Stimulated activated naive CD8-positive, alpha-beta T cell treated with anti-CD3 and anti-CD28 coated beads, Interleukin-15, Interleukin-2, amounts not matched to agents 100 ng/mL and 50 ng/mL, for 24 hours (primary cell): ENCODE results near the gene TSPAN4.

ENCODE experiments used
- H3K27ac Mint-ChIP-seq: one replicate; pipeline ENCODE4 v1.8.0; 2021; ENCODE audit warnings: mild to moderate bottlenecking, mixed read lengths
- H3K27me3 Mint-ChIP-seq: one replicate; pipeline ENCODE4 v1.8.0; 2021; ENCODE audit warnings: mixed read lengths
- H3K36me3 Mint-ChIP-seq: one replicate; pipeline ENCODE4 v1.8.0; 2021; ENCODE audit warnings: low read depth, mixed read lengths
- H3K4me1 Mint-ChIP-seq: one replicate; pipeline ENCODE4 v1.8.0; 2021; ENCODE audit warnings: low read depth, mixed read lengths
- H3K4me3 Mint-ChIP-seq: one replicate; pipeline ENCODE4 v1.8.0; 2021; ENCODE audit warnings: mild to moderate bottlenecking, mixed read lengths
- H3K9me3 Mint-ChIP-seq: one replicate; pipeline ENCODE4 v1.8.0; 2021; ENCODE audit warnings: mixed read lengths

Gene TSPAN4

DNA sequence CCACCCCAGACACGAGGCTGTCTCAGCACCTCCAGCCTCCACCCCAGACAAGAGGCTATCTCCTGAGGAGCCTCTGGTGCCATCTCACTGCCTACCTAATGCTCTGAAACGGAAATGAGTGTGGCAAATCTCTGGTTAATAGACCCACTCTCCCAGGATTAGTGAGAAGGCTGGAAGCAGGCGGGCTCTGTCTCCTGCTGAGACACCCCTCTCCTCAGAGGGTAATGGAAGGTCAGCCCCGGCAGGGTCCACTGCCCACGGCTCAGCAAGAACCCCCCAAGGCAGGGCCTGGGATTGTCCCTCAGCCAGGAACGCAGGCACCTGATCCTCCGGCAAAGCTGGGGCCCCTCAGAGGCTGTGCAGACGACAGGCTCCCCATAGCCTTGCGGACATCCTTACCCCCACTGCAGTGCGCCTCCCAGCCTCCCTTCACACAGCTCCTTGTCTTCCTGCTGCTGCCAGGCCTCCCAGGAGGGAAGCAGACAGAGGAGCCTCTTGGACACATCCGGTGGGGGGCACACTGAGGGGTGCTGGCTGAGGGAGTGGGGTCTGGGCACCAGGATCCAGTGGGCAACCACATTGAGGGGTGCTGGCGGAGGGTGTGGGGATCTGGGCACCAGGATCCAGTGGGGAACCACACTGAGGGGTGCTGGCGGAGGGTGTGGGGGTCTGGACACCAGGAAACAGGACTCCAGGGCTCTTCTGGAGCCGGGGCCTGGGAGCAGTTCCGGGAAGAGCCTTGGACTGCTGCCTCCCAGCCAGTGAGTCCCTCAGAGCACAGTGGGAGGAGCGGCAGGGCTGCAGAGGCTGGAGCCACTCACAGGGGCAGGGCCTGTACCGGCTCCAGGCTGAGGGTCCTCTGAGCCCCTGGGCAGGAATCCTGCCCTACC, 54.8 kb downstream of the TSPAN4 start:
- no peak overlapping the region for H3K27ac Mint-ChIP-seq
- peaks cover 6% of the 10 kb centered on the region for H3K36me3 Mint-ChIP-seq
- no peaks in the 10 kb centered on the region for H3K4me1 Mint-ChIP-seq
- no peak overlapping the region for H3K4me3 Mint-ChIP-seq
- no peaks in the 10 kb centered on the region for H3K9me3 Mint-ChIP-seq
- no peaks in the 10 kb centered on the region for H3K27me3 Mint-ChIP-seq

DNA sequence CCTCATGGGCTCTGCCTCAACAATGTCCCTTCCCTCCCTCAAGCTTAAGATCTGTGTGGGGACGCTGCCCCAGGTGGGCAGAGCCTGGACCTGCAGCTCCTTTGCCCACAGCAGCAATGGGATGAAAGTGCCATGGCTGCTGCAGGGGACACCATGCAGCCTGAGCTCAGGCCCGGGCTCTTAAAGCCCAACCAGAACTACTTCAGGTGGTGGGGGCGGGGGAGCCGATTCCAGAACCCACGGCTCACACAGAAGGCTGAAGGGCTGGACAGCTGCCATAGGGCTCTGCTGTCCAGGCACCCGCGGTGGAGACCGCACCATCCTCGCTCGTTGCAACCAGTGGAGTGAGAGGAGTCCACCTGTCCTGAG, 55.5 kb downstream of the TSPAN4 start:
- H3K4me1 Mint-ChIP-seq = no peaks in the 10 kb centered on the region
- no peak overlapping the region for H3K27ac Mint-ChIP-seq
- no peaks in the 10 kb centered on the region for H3K27me3 Mint-ChIP-seq
- H3K4me3 Mint-ChIP-seq = no peak overlapping the region
- no peaks in the 10 kb centered on the region for H3K9me3 Mint-ChIP-seq
- H3K36me3 Mint-ChIP-seq = peaks cover 11% of the 10 kb centered on the region

DNA sequence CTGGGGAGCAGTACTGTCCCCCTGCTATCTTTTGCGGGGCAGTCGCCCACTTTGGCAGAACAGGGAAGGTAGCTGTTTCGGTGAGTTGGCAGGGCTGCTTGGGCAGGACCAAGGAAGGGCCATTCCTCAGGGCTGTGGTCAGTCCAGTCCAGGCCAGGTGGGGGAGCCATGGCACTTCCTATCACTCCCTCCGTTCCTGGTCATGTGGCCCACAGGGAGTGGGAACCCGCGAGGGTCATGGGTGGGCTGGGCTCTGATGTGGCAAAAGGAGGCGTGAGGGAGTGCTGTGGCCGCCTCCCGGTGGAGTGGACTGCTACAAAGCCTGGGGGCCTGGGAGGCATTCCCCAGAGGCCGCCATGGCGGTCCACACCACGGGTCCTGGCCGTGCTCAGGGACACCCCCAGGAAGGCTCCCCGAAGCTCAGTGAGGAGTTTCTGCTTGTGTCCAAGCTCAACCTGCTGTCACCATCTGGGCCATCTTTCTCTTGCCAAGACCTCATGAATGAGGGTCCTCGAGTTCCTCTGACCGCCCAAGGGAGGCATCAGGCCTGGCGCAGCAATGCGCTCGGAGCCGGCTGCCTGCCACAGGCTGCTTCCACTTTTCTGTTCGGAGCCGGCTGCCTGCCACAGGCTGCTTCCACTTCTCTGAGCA, 56.0 kb downstream of the TSPAN4 start:
- Mint-ChIP-seq H3K4me1 (no peaks in the 10 kb centered on the region), H3K27ac (no peak overlapping the region), H3K4me3 (no peak overlapping the region), H3K36me3 (peaks cover 13% of the 10 kb centered on the region), H3K27me3 (no peaks in the 10 kb centered on the region), H3K9me3 (no peaks in the 10 kb centered on the region)

DNA sequence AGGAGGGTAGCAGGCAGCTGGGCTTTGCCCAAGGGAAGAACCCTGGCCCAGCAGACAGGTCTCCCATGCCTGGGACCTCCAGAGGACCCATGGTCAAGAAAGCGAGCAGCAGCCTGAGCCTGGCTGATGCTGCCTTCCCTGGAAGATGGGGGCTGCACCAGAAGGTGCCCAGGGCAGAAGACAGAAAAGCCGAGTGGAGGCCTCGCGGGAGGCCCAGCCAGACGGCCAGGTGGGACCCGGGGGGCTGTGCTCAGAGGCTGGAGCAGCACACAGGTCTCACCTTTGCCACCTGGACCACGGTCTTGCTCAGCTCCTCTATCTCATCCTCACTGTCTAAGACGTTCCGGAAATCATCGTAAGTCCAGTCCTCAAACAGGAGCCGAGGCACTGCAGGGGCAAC, 57.1 kb downstream of the TSPAN4 start:
- no peaks in the 10 kb centered on the region for H3K4me1 Mint-ChIP-seq
- peaks cover 24% of the 10 kb centered on the region for H3K36me3 Mint-ChIP-seq
- H3K9me3 Mint-ChIP-seq = no peaks in the 10 kb centered on the region
- H3K27ac Mint-ChIP-seq = no peak overlapping the region
- no peak overlapping the region for H3K4me3 Mint-ChIP-seq
- no peaks in the 10 kb centered on the region for H3K27me3 Mint-ChIP-seq

DNA sequence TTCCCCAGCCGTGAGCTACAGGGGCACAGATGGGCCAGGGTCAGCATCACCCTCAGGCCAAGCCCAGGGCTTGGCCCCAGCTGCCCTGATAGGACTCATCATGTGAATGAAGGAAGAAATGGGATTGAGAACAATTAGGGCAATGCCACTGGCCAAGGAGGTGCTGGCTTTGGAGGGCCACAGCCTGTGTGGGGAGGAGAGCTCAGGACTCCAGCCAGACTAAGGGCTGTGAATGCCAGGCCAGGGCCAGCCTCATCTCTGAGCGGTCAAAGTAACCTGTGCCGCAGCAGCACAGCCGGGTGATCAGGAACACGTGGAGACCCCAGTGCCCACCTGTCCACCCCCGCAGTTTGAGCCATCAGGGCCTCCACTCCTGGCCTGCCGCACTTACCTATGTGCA, 57.9 kb downstream of the TSPAN4 start:
- Mint-ChIP-seq H3K4me1 (no peaks in the 10 kb centered on the region), H3K27me3 (no peaks in the 10 kb centered on the region), H3K9me3 (no peaks in the 10 kb centered on the region), H3K27ac (no peak overlapping the region), H3K36me3 (peaks cover 26% of the 10 kb centered on the region), H3K4me3 (no peak overlapping the region)

DNA sequence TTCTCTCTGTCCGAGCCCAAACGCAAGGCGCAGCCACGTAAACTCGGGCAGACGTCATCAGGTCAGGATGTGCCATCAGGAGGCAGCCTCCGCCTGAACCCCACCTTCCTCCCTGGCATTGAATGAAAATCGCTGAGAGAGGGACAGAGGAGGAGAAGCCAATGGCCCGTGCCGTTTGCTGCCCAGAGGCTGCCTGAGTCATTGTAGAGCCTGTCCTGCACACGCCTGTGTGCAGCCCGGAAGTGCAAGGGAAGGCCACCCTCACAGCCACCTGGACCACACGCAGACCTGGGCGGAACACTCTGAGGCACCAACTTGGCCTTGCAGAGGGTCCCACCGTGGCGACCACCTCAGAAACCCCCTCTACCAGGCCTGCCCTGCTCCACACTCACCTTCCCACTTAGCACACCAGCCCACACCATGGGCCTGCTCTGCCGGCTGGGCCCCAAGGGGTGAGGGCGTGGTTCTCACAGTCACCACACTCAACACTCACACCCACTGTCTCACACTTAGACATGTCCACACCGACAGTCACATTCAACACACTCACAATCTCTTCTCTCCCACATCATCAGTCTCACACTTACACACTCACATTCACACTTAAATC, 58.9 kb downstream of the TSPAN4 start:
- Mint-ChIP-seq H3K27ac (no peak overlapping the region), H3K9me3 (no peaks in the 10 kb centered on the region), H3K4me1 (no peaks in the 10 kb centered on the region), H3K36me3 (peaks cover 34% of the 10 kb centered on the region), H3K27me3 (no peaks in the 10 kb centered on the region), H3K4me3 (no peak overlapping the region)

DNA sequence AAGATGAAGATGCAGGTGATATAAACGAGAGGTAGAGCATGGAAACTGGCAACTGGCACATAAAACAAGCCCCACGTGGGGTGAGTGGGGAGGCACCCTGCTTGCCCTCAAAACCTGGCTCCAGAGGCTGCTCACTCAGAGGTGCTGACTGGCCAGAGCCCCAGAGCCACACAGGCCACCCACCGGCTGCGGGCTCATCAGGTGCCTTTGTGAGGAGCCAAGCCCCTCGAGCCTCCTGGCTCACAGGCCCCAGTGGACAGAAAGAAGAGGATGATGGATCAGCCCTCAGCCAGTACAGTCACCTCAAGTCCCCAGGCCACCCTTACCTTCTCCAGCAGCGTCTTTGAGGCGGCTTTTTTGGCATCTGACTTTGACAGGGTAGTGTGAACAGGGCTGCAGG, 61.7 kb downstream of the TSPAN4 start:
- Mint-ChIP-seq H3K9me3 (no peaks in the 10 kb centered on the region), H3K27me3 (no peaks in the 10 kb centered on the region), H3K36me3 (peaks cover 48% of the 10 kb centered on the region), H3K4me3 (no peak overlapping the region), H3K27ac (no peak overlapping the region), H3K4me1 (peaks cover 15% of the 10 kb centered on the region)

DNA sequence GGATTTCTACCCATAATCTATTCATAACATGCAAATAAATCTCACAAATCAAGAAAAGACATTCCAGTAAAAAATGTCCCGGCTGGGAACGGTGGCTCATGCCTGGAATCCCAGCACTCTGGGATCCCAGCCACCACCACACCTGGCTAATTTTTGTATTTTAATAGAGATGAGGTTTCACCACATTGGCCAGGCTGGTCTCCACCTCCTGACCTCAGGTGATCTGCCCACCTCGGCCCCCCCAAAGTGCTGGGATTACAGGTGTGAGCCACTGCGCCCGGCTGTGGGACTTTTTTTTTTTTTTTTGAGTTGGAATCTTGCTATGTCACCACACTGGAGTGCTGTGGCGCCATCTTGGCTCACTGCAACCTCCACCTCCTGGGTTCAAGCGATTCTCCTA, 63.3 kb downstream of the TSPAN4 start:
- H3K27me3 Mint-ChIP-seq = no peaks in the 10 kb centered on the region
- H3K36me3 Mint-ChIP-seq = peaks cover 51% of the 10 kb centered on the region
- peaks cover 20% of the 10 kb centered on the region for H3K4me1 Mint-ChIP-seq
- H3K4me3 Mint-ChIP-seq = no peak overlapping the region
- H3K27ac Mint-ChIP-seq = no peak overlapping the region
- no peaks in the 10 kb centered on the region for H3K9me3 Mint-ChIP-seq

DNA sequence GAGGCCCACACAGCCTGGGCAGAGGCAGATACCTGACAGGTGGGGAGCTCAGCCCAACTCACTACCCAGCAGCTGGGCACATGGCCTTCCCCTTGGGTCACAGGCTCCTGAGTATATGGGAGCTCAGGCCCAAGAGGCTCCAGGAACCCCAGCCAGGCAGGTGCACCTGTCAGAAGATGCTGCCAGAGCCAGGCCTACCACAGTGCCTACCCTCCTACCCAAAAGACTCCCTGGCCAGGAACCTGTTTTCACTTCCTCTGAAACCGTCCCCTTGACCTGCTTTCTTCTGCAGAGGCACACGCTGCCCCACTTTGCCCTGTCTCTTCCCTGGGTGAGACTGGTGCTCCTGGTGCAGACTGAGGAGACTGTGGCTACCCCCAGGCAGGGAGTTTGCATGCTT, 65.0 kb downstream of the TSPAN4 start:
- Mint-ChIP-seq H3K36me3 (peaks cover 44% of the 10 kb centered on the region), H3K4me1 (peaks cover 28% of the 10 kb centered on the region), H3K4me3 (no peak overlapping the region), H3K27ac (no peak overlapping the region), H3K27me3 (no peaks in the 10 kb centered on the region), H3K9me3 (no peaks in the 10 kb centered on the region)

DNA sequence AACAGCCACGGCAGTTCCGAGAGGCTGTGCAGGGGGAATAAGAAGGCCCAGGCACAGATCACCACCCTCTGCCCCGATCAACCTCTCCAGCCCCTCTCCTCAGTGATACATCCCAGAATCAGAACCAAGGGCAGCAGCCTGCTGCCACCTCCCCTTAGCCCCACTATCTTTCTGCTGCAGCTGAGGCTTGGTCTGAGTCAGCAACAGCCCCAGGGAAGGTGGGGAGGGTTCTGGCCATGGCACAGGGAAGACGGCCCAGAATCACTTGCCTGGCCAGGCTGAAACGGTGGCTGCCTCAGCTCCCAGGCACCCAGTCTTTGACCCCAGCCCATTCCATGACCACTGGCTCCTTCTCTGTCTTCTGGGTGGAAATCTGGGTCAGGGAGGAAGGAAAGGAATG, 65.6 kb downstream of the TSPAN4 start:
- Mint-ChIP-seq H3K4me1 (peaks cover 28% of the 10 kb centered on the region), H3K9me3 (no peaks in the 10 kb centered on the region), H3K27me3 (no peaks in the 10 kb centered on the region), H3K4me3 (peak overlapping the region; percentile 30), H3K27ac (no peak overlapping the region), H3K36me3 (peaks cover 38% of the 10 kb centered on the region)

DNA sequence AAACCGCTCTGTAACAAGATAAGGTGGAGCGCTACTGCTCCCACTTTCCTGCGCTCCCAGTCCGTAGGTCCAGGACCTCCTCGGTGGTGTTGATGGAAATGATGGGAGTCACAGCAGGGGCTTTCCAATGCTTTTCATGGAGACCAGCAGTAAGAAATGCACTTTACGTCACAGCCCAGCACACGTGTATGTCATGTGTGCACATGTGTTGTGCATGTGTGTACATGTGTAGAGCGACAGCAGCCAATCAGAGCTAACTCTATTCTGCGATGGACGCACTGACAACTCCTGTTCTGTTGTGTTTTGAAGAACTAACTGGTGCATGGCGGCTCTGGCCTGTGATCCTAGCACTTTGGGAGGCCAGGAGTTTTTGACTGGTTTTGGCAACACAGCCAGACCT, 66.8 kb downstream of the TSPAN4 start:
- H3K4me3 Mint-ChIP-seq = peak overlapping the region; percentile 90
- no peak overlapping the region for H3K27ac Mint-ChIP-seq
- H3K27me3 Mint-ChIP-seq = no peaks in the 10 kb centered on the region
- H3K36me3 Mint-ChIP-seq = peaks cover 30% of the 10 kb centered on the region
- peaks cover 28% of the 10 kb centered on the region for H3K4me1 Mint-ChIP-seq
- H3K9me3 Mint-ChIP-seq = no peaks in the 10 kb centered on the region

DNA sequence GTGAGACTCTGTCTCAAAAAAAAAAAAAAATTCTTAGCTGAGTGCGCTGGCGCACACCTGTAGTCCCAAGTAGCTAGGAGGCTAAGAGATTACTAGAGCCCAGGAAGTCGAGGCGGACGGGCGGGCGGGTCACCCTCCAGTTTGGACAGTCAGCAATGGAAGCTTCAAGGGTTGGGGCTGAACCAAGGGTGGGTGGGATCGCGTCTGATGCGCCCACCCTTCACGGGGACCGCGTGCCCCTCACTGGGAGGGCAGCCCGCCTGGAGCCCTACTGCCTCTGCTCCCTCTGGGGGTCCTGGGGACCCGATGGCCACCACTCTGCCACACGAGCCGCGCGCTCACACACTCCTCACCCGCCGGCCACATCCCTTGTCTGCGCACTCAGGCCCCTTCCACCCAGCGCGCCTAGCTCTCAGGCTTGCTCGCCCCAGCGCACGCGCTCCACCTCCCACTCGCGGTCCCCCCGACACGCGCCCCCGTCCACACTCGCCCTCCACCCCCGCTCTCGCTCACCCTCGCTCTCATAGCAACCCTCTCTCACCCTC, 67.5 kb downstream of the TSPAN4 start:
- peaks cover 26% of the 10 kb centered on the region for H3K36me3 Mint-ChIP-seq

DNA sequence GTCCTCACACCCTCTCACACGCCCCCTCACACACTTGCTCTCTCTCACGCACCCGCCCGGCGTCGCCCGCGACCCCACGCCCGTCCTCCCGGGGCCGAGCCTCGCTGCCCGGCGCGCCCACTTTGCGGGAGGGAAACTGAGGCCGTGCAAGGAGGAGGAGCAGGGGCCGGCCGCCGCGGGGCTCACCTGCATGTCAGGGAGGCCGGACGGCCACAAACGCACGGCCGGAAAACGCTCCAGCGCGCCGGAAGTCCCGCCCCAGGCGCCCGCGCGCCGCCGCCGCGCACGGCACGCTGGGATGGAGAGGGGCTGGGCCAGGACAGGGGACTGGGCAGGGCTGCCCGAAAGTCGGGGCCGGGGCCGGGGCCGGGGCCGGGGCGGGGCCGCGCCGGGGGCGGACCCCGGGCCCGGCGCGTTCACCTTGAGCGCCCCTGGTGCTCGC, 68.0 kb downstream of the TSPAN4 start, which contains the start of gene CHID1:
CHID1 (minus strand) TSS at position 222 of the 442 bp plus-strand sequence. CDS start 5,994 bp downstream, outside the sequence.
- peaks cover 28% of the 10 kb centered on the region for H3K4me1 Mint-ChIP-seq
- no peaks in the 10 kb centered on the region for H3K27me3 Mint-ChIP-seq
- peaks cover 23% of the 10 kb centered on the region for H3K36me3 Mint-ChIP-seq

More for the DNA sequence above, 67.5 kb downstream of the TSPAN4 start:
- peaks cover 28% of the 10 kb centered on the region for H3K4me1 Mint-ChIP-seq
- H3K27ac Mint-ChIP-seq = peak overlapping the region; percentile 79
- H3K27me3 Mint-ChIP-seq = no peaks in the 10 kb centered on the region
- H3K9me3 Mint-ChIP-seq = no peaks in the 10 kb centered on the region
- peak overlapping the region; percentile 90 for H3K4me3 Mint-ChIP-seq

DNA sequence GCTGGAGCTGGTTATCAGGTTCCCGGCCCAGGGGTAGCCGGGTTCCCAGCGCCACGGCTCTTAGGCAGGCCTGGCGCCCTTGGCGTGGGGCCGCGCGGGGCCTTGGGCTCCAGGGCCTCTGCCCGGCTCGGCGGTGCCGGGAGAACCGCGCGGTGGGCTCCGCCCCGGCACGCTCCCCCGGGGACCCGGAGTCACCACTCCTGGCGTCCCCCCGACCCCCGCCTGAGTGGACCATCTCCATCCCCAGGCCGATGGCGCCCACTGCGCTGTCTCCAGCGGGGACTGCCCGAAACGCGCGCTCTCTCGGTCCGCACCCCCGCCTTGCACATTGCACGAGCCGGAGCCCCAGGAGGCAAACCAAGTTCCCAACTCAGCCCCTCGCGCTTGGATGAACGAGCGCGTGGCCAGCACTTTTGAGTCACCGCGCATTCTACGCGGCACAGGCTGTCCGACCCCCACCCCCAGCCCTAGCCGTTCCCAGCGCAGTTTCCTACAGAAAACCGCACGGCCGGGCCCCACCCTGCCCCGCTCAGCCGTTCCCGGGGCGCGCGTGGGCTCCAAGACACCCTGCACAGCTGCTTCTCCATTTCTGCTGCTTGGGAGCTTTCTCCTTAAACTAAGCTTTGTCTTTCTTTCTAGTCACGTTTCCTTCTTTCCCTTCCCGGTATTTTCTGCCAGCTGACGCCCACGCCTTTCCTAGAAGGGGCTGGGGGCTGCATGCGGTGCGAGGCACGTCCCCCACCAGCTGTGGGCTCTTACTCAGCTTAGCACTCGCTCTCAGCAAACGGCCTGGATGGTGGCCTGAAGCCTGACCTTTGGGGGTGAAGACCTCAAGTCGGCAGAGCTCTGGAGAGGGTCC, 68.6 kb downstream of the TSPAN4 start:
- H3K36me3 Mint-ChIP-seq = peaks cover 20% of the 10 kb centered on the region
- peaks cover 28% of the 10 kb centered on the region for H3K4me1 Mint-ChIP-seq
- H3K4me3 Mint-ChIP-seq = peak overlapping the region; percentile 87
- H3K27me3 Mint-ChIP-seq = no peaks in the 10 kb centered on the region
- no peaks in the 10 kb centered on the region for H3K9me3 Mint-ChIP-seq
- H3K27ac Mint-ChIP-seq = peak overlapping the region; percentile 96

More for the DNA sequence above, 68.0 kb downstream of the TSPAN4 start, which contains the start of gene CHID1:
- Mint-ChIP-seq H3K9me3 (no peaks in the 10 kb centered on the region), H3K4me3 (peak within 1 kb of the TSS; percentile 90), H3K27ac (peak within 1 kb of the TSS; percentile 96)
